Measurements from ENCODE around the gene SF3A2.

SF3A2 gene

DNA sequence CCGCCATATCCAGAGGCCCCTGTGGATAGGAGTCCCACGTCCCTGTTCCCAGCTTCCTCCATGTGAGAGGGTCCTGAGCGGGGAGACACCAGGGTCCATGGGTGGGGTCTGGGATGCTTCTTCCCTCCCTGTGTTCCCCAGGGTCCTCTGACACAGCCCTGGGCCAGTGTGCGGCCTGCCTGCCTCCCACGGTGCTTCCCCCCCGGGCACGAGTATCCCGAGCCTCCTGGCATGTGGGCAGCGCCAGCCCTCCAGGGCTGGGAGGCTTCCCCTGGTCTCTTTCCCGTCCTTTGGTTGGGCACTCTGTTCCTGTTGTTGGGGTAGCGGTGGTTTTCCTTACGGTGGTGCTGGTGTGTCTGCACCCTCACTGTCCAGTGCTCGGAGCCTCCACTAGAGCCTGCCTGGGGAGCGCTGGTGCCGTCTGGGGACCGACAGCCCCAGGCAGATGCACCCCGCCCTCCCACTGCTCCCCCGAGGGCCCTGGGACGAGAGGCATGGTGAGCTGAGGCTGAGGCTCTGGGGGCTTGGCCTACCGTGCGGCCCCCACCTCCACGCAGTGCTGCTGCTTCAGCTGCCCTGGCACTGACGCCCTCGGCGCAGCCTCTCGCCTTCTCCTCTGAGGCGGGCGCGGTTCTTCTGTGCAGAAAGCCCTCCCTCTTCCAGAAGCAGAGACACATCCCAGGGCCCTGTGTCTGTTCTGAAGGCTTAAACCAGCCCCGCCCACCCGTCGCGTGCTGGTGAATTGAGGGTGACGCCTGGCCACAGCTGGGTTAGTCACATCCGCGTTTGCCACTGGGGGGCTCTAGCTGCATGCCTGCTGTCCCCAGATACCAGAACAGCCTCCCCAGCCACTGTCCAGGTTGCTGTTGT lies 28.4 kb upstream of the SF3A2 start:
- DNase-seq = no peak

DNA sequence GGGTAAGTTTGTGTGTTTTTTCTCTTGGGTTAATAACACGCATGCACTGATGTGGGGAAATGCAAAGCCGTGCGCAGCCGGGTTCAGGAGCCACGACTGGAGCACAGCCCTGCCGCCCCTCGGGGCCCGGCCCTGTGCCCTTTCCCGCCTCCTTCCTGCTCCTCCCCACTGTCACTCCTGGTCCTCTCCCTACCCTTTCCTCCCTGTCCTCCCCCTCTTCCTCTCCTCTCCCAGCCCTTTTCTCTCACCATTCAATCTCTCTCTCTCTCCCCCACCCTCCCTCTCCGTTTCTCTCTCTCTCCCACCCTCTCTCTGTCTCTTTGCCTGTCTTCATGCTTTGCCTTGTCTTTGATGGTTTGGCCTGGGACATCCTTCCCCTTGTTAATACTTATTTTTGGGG lies 27.6 kb upstream of the SF3A2 start:
- DNase-seq = no peak

DNA sequence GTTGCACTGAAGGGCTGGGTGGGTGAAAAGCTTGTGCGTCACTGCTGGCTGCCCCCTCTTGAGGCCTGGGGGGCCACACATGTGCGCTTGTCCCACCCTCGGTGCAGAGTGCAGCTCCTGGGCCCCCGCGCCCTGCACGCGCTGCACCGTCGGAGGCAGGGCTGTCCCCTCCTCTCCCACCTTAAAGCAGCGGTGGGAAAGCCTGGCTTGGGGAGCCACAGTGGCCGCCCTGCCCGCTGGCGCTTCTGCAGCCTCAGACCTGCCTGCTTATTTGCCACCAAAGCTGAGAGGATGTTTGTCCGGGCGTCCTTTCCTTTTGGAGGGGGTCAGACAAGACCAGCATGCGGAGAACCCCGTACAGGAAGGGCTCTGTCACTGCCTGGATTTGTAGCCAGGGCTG lies 27.2 kb upstream of the SF3A2 start:
- no peak for DNase-seq

DNA sequence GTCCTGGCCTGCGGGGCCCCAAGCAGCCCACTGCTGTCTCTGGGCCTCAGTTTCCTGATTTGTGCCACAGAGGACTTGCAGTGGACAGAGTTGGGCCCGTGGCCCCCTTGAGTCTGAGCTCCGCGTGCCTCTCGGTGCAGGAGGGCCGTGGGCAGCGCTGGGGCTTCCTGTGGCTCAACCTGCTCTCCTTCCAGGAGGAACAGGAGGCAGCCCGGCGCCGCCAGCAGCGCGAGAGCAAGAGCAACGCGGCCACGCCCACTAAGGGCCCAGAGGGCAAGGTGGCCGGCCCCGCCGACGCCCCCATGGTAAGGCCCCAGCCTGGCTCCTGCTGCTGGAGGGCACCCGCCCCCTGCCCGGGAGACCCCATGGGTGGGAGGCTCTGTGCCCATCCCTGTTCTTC lies 26.4 kb upstream of the SF3A2 start:
- no peak for DNase-seq

DNA sequence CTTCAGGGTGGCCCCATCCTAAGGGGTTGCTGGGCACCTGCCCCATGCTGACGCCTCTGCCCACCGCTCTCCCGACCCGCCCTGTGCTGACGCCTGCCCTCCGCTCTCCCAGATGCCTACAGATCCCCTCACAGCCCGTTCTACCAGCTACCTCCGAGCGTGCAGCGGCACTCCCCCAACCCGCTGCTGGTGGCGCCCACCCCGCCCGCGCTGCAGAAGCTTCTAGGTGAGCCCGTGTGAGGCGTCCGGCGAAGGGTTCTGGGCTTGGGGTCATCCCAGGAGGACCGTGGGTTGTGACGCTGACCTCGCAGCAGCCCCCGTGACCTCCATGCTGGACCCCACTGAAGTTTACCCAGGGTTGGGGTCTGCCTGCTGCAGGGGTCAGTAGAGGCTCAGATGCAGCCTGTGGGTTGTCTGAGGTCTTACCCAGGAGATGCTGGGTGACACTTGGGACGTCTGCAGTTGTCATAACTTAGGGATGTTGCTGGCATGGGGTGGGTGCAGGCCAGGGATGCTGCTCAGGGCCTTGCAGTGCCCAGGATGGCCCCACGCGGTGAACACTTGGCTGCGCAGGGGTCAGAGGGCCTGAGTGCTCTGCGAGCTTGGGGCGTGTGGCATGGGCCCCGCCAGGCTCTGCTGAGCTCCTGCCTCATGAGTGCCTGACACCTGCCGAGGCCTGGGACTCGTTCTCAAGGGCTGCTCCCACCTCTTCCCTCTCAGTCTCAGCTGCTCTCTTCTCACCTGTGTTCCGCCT lies 25.5 kb upstream of the SF3A2 start:
- DNase-seq = no peak

DNA sequence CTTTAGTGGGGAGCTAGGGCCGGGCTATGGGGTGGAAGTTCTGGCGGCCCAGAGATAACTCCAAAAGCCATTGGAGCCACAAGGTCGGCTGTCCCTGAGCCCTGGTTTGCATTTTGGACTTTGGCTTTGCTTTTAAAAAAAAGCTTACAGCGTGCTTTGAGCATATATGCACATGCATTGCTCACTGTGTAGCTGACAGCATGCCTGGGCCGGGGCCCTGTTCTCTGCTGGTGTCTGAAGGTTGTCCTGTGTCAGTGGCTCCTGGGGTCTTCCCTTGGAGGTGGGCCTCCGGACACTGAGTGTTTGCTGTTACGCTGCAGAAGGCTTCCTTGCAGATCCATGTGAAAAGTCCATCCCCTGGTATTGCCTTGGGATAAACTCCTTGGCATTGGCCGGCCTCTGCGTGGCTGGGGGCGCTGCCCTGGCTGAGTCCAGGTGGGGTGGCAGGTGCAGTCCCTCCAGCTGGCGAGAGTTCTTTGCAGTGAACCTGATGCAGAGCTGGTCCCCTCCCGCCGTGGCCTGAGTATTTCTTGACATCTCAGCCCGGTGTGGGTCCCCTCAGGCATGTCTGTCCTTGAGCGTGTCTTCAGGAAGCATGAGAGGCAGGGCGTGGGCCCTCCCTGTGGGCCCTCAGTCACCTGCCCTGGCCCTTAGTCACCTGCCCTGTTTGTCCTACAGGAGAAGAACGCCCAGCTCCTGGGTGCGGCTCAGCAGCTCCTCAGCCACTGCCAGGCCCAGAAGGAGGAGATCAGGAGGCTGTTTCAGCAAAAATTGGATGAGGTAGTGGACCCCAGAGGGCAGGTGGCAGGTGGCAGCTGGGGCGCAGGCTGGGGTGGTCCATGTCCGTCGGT lies 23.5 kb upstream of the SF3A2 start:
- no peak for DNase-seq

DNA sequence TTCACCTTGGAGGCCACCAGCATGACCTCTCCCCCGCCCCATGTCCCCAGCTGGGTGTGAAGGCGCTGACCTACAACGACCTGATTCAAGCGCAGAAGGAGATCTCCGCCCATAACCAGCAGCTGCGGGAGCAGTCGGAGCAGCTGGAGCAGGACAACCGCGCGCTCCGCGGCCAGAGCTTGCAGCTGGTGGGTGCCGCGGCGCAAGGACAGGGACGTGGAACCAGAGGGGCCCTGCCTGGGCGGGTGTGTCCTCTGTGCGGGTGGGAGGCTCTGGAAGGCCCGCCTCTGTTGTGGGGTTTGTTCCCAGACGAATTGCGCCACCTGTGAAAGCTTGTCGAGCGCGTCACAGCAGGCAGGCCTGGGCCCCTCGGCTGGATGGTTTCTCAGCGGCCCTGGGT lies 22.8 kb upstream of the SF3A2 start:
- no peak for DNase-seq

DNA sequence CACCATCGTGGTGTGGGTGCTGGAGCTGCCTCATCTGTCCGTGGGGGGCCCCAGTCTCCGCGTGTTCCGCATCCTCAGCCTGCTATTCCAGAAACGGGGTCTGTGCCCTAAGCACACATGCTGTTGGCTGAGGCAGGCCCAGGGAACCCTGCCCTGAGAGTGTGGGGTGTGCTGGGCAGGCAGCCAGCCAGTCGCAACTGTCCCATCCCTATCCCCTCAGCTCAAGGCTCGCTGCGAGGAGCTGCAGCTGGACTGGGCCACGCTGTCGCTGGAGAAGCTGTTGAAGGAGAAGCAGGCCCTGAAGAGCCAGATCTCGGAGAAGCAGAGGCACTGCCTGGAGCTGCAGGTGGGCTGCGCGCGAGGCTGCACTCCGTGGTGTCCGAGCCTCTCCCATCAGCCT lies 22.4 kb upstream of the SF3A2 start:
- no peak for DNase-seq

DNA sequence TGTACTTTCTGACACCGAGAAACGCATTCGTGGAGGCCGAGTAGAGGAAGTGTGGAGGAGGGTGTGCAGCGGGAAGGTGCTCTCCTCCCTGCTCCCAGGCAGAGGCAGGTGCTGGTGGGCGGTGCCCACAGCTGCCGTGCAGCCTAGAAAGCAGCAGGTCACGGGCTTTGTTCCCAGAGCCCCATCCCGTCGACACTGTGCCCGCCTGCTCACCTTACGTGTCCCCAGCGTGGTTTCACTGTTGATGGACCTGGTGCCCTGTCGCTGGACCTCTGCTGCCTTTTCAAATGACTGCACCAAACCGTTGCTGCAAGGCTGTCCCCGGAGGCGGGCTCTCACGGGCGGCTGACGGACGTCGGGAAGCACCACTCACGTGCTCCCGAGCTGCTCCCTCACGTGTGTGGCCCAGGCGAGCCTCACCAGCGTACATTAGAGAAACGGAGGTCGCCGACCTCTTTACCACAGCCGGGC lies 21.3 kb upstream of the SF3A2 start:
- no peak for DNase-seq

DNA sequence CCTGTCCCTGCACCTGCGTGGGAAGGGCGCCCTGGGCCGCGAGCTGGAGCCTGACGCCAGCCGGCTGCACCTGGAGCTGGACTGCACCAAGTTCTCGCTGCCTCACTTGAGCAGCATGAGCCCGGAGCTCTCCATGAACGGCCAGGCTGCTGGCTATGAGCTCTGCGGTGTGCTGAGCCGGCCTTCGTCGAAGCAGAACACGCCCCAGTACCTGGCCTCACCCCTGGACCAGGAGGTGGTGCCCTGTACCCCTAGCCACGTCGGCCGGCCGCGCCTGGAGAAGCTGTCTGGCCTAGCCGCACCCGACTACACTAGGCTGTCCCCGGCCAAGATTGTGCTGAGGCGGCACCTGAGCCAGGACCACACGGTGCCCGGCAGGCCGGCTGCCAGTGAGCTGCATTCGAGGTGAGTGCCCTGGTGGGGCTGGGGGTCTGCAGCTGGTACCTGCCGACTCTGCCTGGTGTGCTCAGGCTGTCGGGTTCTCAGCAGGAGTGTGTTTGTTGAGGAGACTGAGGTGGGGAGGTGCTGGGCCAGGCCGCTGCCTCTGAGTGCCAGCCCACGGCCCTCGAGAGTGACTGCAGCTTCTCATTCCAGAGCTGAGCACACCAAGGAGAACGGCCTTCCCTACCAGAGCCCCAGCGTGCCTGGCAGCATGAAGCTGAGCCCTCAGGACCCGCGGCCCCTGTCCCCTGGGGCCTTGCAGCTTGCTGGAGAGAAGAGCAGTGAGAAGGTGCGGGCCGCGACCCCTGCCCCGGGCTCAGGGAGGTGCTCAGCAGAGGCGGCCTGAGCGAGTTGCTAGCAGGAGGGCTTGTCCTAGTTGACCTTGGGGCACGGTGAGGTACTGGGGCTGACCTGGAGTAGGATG lies 20.0 kb upstream of the SF3A2 start:
- DNase-seq = no peak

DNA sequence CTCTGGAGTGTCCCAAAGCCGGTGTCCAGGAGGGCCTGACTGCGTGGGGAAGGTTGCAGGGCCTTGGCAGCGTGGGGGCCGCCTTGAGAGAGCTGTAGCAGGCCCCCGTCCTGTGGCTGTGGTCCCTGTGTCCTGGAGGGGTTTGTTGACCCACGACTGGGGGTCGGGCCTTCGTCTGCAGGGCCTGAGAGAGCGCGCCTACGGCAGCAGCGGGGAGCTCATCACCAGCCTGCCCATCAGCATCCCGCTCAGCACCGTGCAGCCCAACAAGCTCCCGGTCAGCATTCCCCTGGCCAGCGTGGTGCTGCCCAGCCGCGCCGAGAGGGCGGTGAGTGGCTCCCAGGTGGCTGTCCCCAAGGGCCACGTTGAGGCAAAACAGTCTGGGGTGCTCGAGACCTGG lies 19.0 kb upstream of the SF3A2 start:
- no peak for DNase-seq

DNA sequence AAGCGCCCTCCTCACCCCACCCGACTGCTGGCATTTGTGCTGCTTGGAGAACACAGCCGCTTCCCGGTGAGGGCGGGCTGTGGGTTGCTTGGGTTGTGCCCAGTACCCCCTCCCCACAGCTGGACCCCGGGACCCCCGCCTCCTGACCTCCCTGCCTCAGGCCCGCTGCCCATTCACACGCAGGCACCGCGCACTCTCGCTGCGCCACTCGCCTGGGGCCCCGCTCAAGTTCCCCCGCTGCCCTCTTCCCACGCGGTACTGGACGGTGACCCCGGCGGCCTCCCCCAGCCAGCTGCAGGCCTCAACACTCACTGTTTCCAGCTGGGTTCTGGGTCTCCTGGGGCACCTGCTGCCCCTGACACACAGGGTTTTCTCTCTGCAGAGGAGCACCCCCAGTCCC lies 16.9 kb upstream of the SF3A2 start:
- DNase-seq = no peak

DNA sequence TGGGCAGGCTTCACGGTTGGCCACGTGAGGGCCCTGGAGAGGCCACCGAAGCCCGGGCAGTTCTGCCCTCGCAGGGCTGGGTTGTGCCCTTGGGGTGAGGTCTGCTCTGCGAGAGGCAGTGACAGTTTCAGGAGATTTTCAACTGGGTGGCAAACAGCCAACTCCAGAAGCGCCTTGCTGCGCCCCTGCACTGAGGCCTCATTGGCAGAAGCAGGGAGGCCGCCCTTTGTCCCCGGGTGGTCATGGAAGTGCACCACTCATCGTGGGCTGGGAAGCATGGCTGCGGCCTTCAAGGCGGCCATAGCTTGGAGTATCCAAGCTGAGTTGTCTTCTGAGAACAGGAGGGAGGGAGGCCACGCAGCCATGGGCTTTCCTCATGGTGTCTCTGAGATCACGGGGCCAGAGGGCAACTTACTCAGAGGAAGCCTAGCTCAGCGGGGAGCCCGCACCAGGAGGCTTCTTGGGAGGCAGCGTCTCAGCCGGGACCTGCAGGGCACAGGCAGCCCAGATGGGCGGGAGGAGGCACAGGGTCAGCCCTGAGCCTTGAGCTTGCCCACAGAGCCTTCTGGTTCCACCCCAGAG lies 15.3 kb upstream of the SF3A2 start:
- DNase-seq = no peak

DNA sequence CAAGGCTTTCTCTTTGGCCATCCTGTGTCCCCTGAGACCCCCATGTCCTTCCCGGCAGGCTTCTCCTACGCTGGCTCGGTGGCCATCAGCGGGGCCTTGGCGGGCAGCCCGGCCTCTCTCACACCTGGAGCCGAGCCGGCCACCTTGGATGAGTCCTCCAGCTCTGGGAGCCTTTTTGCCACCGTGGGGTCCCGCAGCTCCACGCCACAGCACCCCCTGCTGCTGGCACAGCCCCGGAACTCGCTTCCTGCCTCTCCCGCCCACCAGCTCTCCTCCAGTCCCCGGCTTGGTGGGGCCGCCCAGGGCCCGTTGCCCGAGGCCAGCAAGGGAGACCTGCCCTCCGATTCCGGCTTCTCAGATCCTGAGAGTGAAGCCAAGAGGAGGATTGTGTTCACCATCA lies 14.7 kb upstream of the SF3A2 start:
- DNase-seq = no peak

DNA sequence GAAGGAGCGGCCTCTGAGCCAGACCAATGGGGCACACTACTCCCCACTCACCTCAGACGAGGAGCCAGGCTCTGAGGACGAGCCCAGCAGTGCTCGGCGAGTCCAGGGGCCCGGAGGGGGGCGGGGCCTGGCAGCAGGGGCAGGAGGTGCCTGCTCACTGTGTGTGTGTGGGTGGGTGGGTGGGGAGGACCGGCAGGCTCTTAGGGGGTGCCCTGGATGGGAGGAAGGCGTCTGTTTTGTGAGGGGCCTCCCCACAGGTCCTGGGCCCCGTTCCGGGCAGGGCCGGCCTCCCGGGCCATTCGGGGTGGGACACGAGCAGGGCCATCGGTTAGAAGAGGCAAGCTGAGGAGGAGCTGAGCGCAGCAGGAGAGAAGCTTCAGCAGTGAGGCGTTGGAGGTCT lies 13.2 kb upstream of the SF3A2 start:
- DNase-seq = no peak

DNA sequence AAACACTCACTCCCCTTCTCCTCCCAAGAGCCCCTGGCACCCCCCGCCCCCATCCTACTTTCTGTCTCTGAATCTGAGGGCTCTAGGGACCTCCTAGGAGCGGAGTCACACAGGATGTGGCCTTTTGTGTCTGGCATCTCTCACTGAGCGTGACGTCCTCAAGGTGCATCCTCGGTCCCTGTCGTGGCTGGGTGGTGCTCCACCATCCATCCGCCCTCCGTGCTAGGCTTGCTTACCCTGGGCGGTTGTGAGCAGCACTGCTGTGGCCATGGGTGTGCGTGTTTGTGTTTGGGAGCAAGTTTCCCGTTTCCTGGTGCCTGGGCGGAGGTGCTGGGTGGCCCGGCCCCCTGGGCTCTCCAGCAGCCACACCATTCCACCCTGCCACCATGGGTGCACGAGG lies 12.7 kb upstream of the SF3A2 start:
- DNase-seq = no peak

DNA sequence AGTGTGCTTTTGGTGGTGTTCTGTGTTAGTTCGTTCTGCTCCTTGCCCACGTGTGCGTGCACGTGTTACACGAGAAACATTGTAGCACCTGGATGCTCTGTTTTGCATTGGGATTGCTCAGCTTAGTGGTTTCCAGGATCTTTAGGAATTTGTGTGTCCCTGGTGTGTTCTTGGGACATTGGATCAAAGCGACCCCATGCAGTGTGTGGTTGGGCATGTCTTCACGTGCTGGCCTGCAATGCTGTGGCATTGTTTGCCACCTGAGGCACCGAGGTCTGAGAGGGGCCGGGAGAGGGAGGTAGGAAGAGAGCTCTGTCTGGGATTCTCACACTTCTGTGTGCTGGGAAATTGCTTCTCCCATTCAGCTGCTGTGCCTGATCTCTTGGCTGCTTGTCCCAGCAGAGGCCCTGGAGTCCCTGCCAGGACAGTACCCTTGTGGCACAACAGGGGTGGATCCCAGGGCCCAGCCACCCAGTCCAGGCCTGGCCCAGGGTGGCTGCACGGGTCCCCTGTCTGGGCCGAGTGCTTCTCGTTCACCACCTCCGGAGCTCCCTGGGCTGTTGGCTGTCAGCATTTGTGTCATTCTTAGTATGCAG lies 11.8 kb upstream of the SF3A2 start:
- no peak for DNase-seq

DNA sequence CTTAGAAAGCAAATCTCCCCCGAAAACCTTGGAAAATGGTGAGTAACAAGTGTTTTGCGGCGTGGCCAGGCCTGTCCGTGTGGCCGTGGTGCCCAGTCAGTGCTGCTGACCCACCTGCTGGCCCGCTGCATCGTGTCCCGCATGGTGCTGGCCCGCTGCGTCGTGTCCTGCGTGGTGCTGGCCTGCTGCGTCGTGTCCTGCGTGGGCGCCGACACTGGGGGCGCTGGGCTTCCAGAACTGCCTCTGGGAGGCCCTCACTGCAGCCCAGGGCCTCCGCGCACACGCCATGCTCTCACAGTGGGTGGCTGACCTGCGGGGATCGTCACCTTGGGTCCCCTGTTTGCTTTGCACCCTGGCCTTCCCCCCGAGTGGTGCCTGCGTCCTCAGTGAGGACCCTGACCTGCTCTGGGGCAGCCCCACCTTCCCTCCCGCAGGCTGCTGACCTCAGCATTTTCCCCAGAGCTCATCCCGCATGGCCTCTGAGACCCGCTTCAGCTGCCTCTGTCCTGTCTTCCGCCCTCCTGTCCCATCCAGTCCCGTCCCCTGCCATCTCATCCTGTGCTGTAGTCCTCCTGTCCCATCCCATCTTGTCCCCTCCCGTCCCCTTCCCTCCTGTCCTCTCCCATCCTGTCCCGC lies 11.1 kb upstream of the SF3A2 start:
- DNase-seq = no peak

DNA sequence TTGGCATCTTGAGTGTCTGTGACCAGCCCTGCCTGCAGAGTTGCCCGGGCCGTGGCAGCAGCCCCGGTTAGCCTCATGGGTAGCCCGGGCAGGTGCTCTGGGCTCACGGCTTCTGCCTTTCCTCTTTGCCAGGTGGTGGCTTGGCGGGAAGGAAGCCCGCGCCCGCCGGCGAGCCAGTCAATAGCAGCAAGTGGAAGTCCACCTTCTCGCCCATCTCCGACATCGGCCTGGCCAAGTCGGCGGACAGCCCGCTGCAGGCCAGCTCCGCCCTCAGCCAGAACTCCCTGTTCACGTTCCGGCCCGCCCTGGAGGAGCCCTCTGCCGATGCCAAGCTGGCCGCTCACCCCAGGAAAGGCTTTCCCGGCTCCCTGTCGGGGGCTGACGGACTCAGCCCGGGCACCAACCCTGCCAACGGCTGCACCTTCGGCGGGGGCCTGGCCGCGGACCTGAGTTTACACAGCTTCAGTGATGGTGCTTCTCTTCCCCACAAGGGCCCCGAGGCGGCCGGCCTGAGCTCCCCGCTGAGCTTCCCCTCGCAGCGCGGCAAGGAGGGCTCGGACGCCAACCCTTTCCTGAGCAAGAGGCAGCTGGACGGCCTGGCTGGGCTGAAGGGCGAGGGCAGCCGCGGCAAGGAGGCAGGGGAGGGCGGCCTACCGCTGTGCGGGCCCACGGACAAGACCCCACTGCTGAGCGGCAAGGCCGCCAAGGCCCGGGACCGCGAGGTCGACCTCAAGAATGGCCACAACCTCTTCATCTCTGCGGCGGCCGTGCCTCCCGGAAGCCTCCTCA lies 10.4 kb upstream of the SF3A2 start:
- no peak for DNase-seq

DNA sequence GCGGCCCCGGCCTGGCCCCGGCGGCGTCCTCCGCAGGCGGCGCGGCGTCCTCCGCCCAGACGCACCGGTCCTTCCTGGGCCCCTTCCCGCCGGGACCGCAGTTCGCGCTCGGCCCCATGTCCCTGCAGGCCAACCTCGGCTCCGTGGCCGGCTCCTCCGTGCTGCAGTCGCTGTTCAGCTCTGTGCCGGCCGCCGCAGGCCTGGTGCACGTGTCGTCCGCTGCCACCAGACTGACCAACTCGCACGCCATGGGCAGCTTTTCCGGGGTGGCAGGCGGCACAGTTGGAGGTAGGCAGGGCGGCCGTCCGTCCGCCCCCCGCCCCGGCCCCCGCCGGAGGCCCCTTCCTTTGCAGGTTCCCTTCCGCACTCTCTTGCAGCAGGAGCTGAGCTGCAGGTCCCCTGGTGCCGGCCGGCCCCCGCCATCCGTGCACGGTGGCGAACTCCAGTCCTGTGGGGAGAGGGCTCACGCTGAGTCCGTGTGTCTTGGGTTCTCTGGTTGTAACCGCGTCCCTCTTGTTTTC lies 9.7 kb upstream of the SF3A2 start:
- no peak for DNase-seq

Data from DMS79 (cell line).